HEK293 (cell line): Measurements from ENCODE around the gene LRRC27.

Experiments
- CTCF ChIA-PET: fragments of 350-600 bp; formaldehyde crosslinking; extraction: SDS; loops from one replicate; lab custom pipeline; 2021; ENCODE audit warnings: antibody characterized with exemption; lab: Yijun Ruan, JAX
- POLR2A ChIA-PET: fragments of 300-600 bp; formaldehyde crosslinking; extraction: SDS; loops from one replicate; lab custom pipeline; 2020; ENCODE audit warnings: antibody characterized with exemption, inconsistent platforms; lab: Yijun Ruan, JAX
- H3K27ac ChIP-seq: fragments of 200-500 bp; sonication (Bioruptor generic); 2 replicates; pipeline ENCODE4 v1.5.1; 2014; ENCODE audit warnings: low read depth, low read length, control low read depth, inconsistent platforms; ENCODE audit errors: extremely low read depth
- H3K36me3 ChIP-seq, 2 experiments: fragments of 200-500 bp in 1 of 2; sonication (Bioruptor generic) in 1 of 2; 1 replicate in 1 of 2; 2 replicates in 1 of 2; pipeline ENCODE4 v1.5.1; 2014 to 2017; ENCODE audit warnings: inconsistent platforms in 2 of 2, low read length in 2 of 2; ENCODE audit not compliant: control insufficient read depth in 2 of 2, insufficient read depth in 1 of 2
- H3K4me1 ChIP-seq: fragments of 200-500 bp; sonication (Bioruptor generic); 2 replicates; pipeline ENCODE4 v1.5.1; 2014; ENCODE audit warnings: mild to moderate bottlenecking, low read length, inconsistent platforms; ENCODE audit not compliant: control insufficient read depth, insufficient read depth
- H3K4me3 ChIP-seq: 2 replicates; pipeline ENCODE4 v1.5.1; 2011; ENCODE audit warnings: low read depth, mild to moderate bottlenecking, control low read depth, low read length, moderate library complexity
- H3K9me3 ChIP-seq: fragments of 200-500 bp; sonication (Bioruptor generic); 2 replicates; pipeline ENCODE4 v1.5.1; 2014; ENCODE audit warnings: low read depth, low read length, inconsistent platforms; ENCODE audit not compliant: control insufficient read depth, insufficient read depth
- GLI4 ChIP-seq: fragments of 450-650 bp; formaldehyde crosslinking; IDR thresholded peaks from 2 replicates; pipeline ENCODE4 v1.5.1; 2016; ENCODE audit warnings: missing biosample characterization, missing genetic modification characterization
- IKZF3 ChIP-seq: fragments of 450-650 bp; IDR thresholded peaks from 2 replicates; pipeline ENCODE4 v1.5.0; 2018; ENCODE audit warnings: missing biosample characterization, mild to moderate bottlenecking, missing genetic modification characterization, moderate library complexity
- KLF9 ChIP-seq: fragments of 450-650 bp; formaldehyde crosslinking; IDR thresholded peaks from 2 replicates; pipeline ENCODE4 v1.5.1; 2016; ENCODE audit warnings: missing biosample characterization, missing genetic modification characterization, low read depth
- OSR2 ChIP-seq: fragments of 450-650 bp; formaldehyde crosslinking; IDR thresholded peaks from 2 replicates; pipeline ENCODE4 v1.5.1; 2016; ENCODE audit warnings: missing biosample characterization, missing genetic modification characterization
- PRDM1 ChIP-seq: fragments of 450-650 bp; formaldehyde crosslinking; IDR thresholded peaks from 2 replicates; pipeline ENCODE4; 2016; ENCODE audit warnings: missing biosample characterization, missing genetic modification characterization
- SCRT2 ChIP-seq: fragments of 450-650 bp; formaldehyde crosslinking; IDR thresholded peaks from 2 replicates; pipeline ENCODE4 v1.5.1; 2016; ENCODE audit warnings: missing biosample characterization, missing genetic modification characterization
- SP7 ChIP-seq: fragments of 450-650 bp; formaldehyde crosslinking; IDR thresholded peaks from 2 replicates; pipeline ENCODE4 v1.5.1; 2016; ENCODE audit warnings: missing biosample characterization, missing genetic modification characterization
- TRIM28 ChIP-seq: IDR thresholded peaks from 2 replicates; pipeline ENCODE4 v1.6.1; 2011; ENCODE audit warnings: low read length, control low read depth, borderline replicate concordance
- ZBTB17 ChIP-seq: fragments of 450-650 bp; formaldehyde crosslinking; IDR thresholded peaks from 2 replicates; pipeline ENCODE4 v1.5.1; 2016; ENCODE audit warnings: missing biosample characterization, missing genetic modification characterization
- ZNF10 ChIP-seq: fragments of 450-650 bp; formaldehyde crosslinking; IDR thresholded peaks from 2 replicates; pipeline ENCODE4 v1.5.1; 2017; ENCODE audit warnings: missing biosample characterization, missing genetic modification characterization
- ZNF302 ChIP-seq: fragments of 450-650 bp; formaldehyde crosslinking; IDR thresholded peaks from 2 replicates; pipeline ENCODE4 v1.5.1; 2016; ENCODE audit warnings: missing biosample characterization, missing genetic modification characterization, low read depth
- ZNF335 ChIP-seq: fragments of 450-650 bp; formaldehyde crosslinking; conservative IDR thresholded peaks from 2 replicates; pipeline ENCODE4 v1.5.1; 2016; ENCODE audit warnings: missing biosample characterization, missing genetic modification characterization
- ZNF341 ChIP-seq: fragments of 450-650 bp; formaldehyde crosslinking; IDR thresholded peaks from 2 replicates; pipeline ENCODE4; 2016; ENCODE audit warnings: low read depth, missing biosample characterization, missing genetic modification characterization
- ZNF514 ChIP-seq: fragments of 450-650 bp; formaldehyde crosslinking; IDR thresholded peaks from 2 replicates; pipeline ENCODE4 v1.5.1; 2016; ENCODE audit warnings: missing biosample characterization, missing genetic modification characterization
- ZNF600 ChIP-seq: fragments of 450-650 bp; formaldehyde crosslinking; IDR thresholded peaks from 2 replicates; pipeline ENCODE4 v1.5.1; 2016; ENCODE audit warnings: missing biosample characterization, missing genetic modification characterization
- ZNF623 ChIP-seq: fragments of 450-650 bp; formaldehyde crosslinking; IDR thresholded peaks from 2 replicates; pipeline ENCODE4 v1.5.1; 2016; ENCODE audit warnings: missing biosample characterization, missing genetic modification characterization
- ZNF768 ChIP-seq: fragments of 450-650 bp; formaldehyde crosslinking; IDR thresholded peaks from 2 replicates; pipeline ENCODE4 v1.5.1; 2018; ENCODE audit warnings: missing biosample characterization, mild to moderate bottlenecking, missing genetic modification characterization
- ZXDB ChIP-seq: fragments of 450-650 bp; formaldehyde crosslinking; IDR thresholded peaks from 2 replicates; pipeline ENCODE4 v1.5.1; 2016; ENCODE audit warnings: missing biosample characterization, missing genetic modification characterization
- TF ChIP-seq, protein P1 (sequence below): fragments of 450-650 bp; formaldehyde crosslinking; IDR thresholded peaks from 2 replicates; pipeline ENCODE4 v1.5.1; 2017; ENCODE audit warnings: missing biosample characterization, missing genetic modification characterization
- TF ChIP-seq, protein P2 (sequence below): fragments of 450-650 bp; formaldehyde crosslinking; IDR thresholded peaks from 2 replicates; pipeline ENCODE4 v1.5.1; 2016; ENCODE audit warnings: missing biosample characterization, missing genetic modification characterization
- TF ChIP-seq, protein P3 (sequence below): fragments of 450-650 bp; formaldehyde crosslinking; IDR thresholded peaks from 2 replicates; pipeline ENCODE4 v1.5.1; 2016; ENCODE audit warnings: missing biosample characterization, missing genetic modification characterization
- TF ChIP-seq, protein P4 (sequence below): fragments of 450-650 bp; formaldehyde crosslinking; IDR thresholded peaks from 2 replicates; pipeline ENCODE4 v1.5.1; 2016; ENCODE audit warnings: missing biosample characterization, missing genetic modification characterization

LRRC27 gene

DNA sequence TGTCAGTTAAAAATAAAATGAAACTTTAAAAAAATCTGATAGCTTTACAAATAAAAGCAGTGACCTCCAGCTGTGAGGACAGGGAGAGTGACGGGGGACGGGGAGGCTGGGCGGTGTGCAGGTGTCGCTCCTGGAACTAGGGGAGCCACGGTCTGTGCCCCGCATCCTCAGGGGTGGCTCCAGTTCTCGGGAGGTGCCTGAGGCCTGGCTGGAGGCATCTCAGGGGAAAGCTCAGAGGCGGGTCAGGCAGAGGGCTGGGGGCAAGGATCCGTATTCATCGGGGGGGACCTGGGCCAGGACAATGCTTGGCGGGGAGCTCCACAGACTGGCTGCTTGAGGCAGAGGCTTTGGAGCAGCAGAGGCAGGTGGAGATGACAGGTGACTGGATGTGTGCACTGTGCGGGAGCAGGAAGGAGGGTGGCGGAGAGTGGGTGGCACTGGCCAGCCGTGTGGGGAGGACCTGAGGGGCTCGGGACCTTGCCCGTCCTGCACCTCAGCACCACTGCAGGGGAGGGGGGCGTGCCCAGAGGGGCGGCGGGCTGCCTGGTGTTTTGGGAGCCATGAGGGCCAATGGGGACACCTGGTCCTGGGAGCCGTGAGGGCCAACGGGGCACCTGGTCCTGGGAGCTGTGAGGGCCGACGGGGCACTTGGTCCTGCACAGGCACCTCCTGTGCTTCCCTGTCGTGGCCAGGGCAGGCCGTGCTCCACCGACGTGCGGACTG, 78.2 kb downstream of the LRRC27 start:
- ChIA-PET POLR2A (no interaction called here), CTCF (interaction anchor here (0.7 to 0.8 kb wide), 3 partner anchors 23 to 40 kb away, joined by 3 read pairs; no protein-coding TSS in a partner anchor)
- Histone ChIP-seq H3K9me3 (no peaks in the 10 kb centered on the region), H3K27ac (no peak overlapping the region), H3K4me3 (no peak overlapping the region), H3K36me3 (peaks cover 0 to 21% of the 10 kb centered on the region in 2 experiments; a peak in 1 of 3 replicates), H3K4me1 (peaks cover 3% of the 10 kb centered on the region; the same call in 1 of the 2 replicates)
- TF ChIP-seq, protein P1, sequence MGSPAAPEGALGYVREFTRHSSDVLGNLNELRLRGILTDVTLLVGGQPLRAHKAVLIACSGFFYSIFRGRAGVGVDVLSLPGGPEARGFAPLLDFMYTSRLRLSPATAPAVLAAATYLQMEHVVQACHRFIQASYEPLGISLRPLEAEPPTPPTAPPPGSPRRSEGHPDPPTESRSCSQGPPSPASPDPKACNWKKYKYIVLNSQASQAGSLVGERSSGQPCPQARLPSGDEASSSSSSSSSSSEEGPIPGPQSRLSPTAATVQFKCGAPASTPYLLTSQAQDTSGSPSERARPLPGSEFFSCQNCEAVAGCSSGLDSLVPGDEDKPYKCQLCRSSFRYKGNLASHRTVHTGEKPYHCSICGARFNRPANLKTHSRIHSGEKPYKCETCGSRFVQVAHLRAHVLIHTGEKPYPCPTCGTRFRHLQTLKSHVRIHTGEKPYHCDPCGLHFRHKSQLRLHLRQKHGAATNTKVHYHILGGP (tag by site-specific recombination): no peak
- TF ChIP-seq GLI4 (tag by site-specific recombination) (no peak), ZNF600 (tag by site-specific recombination) (0 out of 2 replicates have a peak, but pooled peaks have one; percentile 18), PRDM1 (tag by site-specific recombination) (no peak), KLF9 (tag by site-specific recombination) (peak; percentile 44; the same call in 1 of the 2 replicates)
- TF ChIP-seq, protein P2, sequence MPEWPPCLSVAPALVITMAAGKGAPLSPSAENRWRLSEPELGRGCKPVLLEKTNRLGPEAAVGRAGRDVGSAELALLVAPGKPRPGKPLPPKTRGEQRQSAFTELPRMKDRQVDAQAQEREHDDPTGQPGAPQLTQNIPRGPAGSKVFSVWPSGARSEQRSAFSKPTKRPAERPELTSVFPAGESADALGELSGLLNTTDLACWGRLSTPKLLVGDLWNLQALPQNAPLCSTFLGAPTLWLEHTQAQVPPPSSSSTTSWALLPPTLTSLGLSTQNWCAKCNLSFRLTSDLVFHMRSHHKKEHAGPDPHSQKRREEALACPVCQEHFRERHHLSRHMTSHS (tag by site-specific recombination): no peak

DNA sequence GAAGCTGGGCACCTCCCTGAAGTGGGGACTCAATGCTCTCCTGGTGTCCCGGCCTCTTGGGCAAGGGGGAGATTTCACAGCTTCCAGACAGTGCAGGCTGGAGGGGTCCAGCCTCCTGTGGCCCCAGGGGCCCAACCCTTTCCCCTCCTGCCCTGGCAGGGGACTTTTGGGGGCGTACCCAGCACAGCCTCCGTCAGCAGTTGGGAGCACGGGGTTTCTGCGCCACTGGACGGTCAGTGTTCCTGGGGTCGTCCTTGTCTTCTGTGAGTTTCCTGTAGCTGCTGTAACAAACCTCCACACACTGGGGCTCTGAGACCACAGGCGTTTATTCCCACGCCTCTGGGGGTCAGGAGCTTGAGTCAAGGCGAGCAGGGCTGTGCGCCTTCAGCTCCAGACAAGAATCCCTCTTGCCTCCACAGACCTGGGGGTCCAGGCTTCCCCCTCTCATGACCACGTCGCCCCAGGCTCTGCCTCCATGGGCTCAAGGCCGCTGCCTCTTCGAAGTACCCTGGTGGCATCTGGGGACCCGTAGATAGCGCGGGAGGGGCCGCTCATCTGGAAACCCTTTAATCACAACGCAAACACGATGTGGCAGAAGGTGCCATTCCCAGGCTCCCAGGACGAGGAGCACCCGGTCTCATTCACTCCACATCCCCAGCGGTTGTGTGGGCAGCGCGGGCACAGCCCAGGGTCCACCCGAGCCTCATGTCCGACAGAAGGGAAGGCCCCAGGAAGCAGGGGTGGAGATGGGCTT, 79.0 kb downstream of the LRRC27 start:
- H3K4me3 ChIP-seq: no peak overlapping the region
- no peaks in the 10 kb centered on the region for H3K9me3 ChIP-seq
- peaks cover 0 to 18% of the 10 kb centered on the region in 2 experiments; a peak in 1 of 3 replicates for H3K36me3 ChIP-seq
- CTCF ChIA-PET: interaction anchor here (0.7 to 1.7 kb wide), 2 partner anchors 22 to 43 kb away, joined by 3 to 6 read pairs; no protein-coding TSS in a partner anchor
- peaks cover 3% of the 10 kb centered on the region; the same call in 1 of the 2 replicates for H3K4me1 ChIP-seq
- H3K27ac ChIP-seq: peak overlapping the region; percentile 44; the same call in 1 of the 2 replicates
- no peak for TF ChIP-seq ZNF514 (tag by site-specific recombination)
- TF ChIP-seq ZNF335 (tag by site-specific recombination): peak; percentile 58
- TF ChIP-seq ZNF768 (tag by site-specific recombination): no peak
- no peak for TF ChIP-seq ZNF623 (tag by site-specific recombination)
- TF ChIP-seq, protein P3, sequence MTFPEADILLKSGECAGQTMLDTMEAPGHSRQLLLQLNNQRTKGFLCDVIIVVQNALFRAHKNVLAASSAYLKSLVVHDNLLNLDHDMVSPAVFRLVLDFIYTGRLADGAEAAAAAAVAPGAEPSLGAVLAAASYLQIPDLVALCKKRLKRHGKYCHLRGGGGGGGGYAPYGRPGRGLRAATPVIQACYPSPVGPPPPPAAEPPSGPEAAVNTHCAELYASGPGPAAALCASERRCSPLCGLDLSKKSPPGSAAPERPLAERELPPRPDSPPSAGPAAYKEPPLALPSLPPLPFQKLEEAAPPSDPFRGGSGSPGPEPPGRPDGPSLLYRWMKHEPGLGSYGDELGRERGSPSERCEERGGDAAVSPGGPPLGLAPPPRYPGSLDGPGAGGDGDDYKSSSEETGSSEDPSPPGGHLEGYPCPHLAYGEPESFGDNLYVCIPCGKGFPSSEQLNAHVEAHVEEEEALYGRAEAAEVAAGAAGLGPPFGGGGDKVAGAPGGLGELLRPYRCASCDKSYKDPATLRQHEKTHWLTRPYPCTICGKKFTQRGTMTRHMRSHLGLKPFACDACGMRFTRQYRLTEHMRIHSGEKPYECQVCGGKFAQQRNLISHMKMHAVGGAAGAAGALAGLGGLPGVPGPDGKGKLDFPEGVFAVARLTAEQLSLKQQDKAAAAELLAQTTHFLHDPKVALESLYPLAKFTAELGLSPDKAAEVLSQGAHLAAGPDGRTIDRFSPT (tag by site-specific recombination): 0 out of 2 replicates have a peak, but pooled peaks have one; percentile 24
- POLR2A ChIA-PET: no interaction called here

DNA sequence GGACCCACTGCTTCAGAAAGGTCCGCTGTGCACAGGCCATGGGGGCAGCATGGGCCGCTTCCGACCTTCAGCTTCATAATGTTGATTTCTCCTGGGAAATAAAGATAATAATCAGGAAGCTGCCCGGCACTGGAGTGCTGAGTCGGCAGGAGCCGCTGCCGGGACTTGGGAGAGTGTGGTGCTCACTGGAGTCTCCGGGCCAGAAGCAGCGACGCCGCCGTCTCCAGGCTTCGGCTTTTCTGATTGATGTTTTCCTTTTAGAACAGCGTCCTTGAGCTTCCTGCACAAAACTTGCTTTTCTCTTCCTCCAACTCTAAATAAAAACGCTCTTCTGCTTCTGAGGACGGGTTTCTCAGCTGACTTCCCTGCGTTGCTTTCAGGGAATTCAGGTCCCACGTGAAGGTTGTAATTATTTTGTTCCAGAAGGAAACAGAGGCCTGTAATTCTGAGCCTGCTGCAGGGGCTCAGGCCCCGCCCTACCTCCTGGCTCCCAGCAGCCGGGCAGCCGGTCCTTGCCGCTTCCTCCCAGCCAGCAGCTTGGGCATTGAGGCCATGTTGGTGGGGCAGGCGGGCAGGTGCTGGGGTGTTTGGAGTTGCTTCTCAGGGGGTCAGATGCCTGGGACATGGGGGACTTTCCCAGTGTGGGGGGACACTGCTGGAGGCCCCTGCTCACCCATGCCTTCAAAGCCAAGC, 79.7 kb downstream of the LRRC27 start:
- Histone ChIP-seq H3K4me3 (no peak overlapping the region), H3K36me3 (peaks cover 0 to 11% of the 10 kb centered on the region in 2 experiments; a peak in 1 of 3 replicates), H3K27ac (peak overlapping the region; percentile 52; the same call in 1 of the 2 replicates), H3K4me1 (peaks cover 3% of the 10 kb centered on the region; the same call in 1 of the 2 replicates), H3K9me3 (no peaks in the 10 kb centered on the region)
- CTCF ChIA-PET: interaction anchor here (1.7 kb wide), 1 partner anchor 42 kb away, joined by 6 read pairs; no protein-coding TSS in a partner anchor
- POLR2A ChIA-PET: no interaction called here
- TF ChIP-seq ZNF10 (tag by site-specific recombination) (0 out of 2 replicates have a peak, but pooled peaks have one; percentile 16), ZBTB17 (tag by site-specific recombination) (peak; percentile 55; the same call in 1 of the 2 replicates), IKZF3 (peak; percentile 57; the same call in 1 of the 2 replicates), SP7 (tag by site-specific recombination) (peak; percentile 86), TRIM28 (peak; percentile 11; the same call in 1 of the 2 replicates), SCRT2 (tag by site-specific recombination) (no peak), ZNF341 (tag by site-specific recombination) (peak; percentile 65), ZXDB (peak; percentile 67; the same call in 1 of the 2 replicates), ZNF335 (tag by site-specific recombination) (0 out of 2 replicates have a peak, but pooled peaks have one; percentile 31), ZNF302 (no peak), OSR2 (peak; percentile 81)
- TF ChIP-seq, protein P4, sequence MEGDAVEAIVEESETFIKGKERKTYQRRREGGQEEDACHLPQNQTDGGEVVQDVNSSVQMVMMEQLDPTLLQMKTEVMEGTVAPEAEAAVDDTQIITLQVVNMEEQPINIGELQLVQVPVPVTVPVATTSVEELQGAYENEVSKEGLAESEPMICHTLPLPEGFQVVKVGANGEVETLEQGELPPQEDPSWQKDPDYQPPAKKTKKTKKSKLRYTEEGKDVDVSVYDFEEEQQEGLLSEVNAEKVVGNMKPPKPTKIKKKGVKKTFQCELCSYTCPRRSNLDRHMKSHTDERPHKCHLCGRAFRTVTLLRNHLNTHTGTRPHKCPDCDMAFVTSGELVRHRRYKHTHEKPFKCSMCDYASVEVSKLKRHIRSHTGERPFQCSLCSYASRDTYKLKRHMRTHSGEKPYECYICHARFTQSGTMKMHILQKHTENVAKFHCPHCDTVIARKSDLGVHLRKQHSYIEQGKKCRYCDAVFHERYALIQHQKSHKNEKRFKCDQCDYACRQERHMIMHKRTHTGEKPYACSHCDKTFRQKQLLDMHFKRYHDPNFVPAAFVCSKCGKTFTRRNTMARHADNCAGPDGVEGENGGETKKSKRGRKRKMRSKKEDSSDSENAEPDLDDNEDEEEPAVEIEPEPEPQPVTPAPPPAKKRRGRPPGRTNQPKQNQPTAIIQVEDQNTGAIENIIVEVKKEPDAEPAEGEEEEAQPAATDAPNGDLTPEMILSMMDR (tag by site-specific recombination): no peak
